HG03575 (cell line): ENCODE results near the gene STRBP.
"Not testable (repeated sequence)": the region's sequence is repeated elsewhere in the genome, so short reads cannot be mapped to it uniquely, and the experiment has no call there.

Experiments used
- ATAC-seq: cut with Tn5 transposase; IDR thresholded peaks from one replicate; pipeline ENCODE4 v1.9.1; 2021; ENCODE audit not compliant: unreplicated experiment, insufficient number of reproducible peaks, low FRiP score; ENCODE audit errors: extremely low read depth

STRBP gene

DNA sequence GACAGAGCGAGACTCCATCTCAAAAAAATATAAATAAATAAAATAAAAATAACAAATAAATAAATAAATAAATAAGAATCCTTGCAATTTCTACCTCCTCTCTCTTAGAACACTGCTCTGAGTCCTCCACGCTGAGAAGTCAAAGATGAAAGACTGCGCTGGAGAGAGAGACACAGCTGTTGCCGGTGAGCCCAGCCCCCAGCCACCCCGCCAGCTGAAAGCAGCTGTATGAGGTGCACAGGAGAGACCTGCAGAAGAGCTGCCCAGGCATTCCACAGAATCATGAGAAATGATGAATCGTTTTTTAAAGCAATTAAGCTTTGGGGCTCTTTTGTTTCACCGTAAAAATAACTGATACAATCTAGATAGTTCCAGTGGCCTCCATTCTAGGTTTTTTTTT is 16.3 kb upstream of the STRBP start:
- no peak for ATAC-seq

GRCh38 chr9:123283455-123283854 is 15.1 kb upstream of the STRBP start:
- no peak for ATAC-seq

DNA sequence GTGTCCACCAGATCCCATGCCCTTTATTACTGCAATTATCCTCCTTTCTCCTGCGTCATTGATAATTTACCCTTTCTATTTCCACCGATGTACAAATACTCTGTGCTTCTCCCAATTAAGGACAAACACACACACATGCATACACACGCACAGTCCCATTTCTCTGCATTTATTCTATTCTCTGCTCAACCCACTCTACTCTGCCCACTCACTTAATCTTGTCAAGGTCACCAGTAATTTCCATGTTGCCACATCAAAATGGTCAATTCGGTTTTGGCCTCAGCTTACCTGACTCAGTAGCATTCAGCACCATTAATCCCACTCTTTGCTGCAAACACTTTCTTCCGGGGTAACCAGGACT is 14.6 kb upstream of the STRBP start:
- no peak for ATAC-seq

GRCh38 chr9:123282362-123283047 is 14.1 kb upstream of the STRBP start:
- ATAC-seq: no peak

DNA sequence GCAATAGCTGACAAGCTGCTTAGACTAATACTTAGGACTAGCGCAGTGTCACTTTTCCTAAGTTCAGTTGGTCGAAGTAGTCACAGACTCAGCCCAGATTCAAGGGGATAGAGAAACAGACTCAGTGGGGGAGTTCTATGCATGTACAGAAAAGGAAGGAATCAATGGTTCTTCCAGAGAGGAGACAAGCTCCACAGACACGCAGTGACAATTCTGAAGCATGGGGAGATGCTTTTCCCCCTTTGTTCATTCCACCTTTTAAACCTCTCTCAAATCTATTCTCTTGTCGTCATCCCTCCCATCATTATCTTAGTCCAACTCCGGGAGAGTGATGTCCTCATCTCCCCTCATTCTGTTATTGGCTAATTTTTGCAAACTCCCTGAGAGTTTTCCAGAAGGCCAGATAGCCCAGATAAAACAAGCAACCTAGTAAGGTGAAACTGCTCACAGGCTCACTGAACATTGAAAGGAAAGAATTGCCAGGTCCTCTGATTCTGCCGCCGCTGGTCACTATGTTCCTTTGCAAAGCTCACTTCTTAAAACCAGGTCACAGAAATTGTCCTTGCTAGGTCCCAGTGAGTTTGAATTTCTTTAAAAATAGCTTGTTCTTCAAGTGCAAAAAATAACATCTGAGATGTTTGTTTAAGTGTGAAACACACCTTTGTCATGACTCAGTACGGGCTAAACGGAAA is 13.4 kb upstream of the STRBP start:
- no peak for ATAC-seq

- ATAC-seq: not testable (repeated sequence)
Measured at GRCh38 chr9:123278879-123279493, 10.6 kb upstream of the STRBP start.

GRCh38 chr9:123278361-123278760 is 10.0 kb upstream of the STRBP start:
- no peak for ATAC-seq

GRCh38 chr9:123276551-123276950 is 8.2 kb upstream of the STRBP start:
- ATAC-seq: no peak

GRCh38 chr9:123271133-123271532 is 2.7 kb upstream of the STRBP start:
- ATAC-seq: not testable (repeated sequence)

- no peak for ATAC-seq
Measured at GRCh38 chr9:123269281-123269680, 895 bp upstream of the STRBP start.

GRCh38 chr9:123268199-123268464 is 254 bp downstream of the STRBP start:
- no peak for ATAC-seq

DNA sequence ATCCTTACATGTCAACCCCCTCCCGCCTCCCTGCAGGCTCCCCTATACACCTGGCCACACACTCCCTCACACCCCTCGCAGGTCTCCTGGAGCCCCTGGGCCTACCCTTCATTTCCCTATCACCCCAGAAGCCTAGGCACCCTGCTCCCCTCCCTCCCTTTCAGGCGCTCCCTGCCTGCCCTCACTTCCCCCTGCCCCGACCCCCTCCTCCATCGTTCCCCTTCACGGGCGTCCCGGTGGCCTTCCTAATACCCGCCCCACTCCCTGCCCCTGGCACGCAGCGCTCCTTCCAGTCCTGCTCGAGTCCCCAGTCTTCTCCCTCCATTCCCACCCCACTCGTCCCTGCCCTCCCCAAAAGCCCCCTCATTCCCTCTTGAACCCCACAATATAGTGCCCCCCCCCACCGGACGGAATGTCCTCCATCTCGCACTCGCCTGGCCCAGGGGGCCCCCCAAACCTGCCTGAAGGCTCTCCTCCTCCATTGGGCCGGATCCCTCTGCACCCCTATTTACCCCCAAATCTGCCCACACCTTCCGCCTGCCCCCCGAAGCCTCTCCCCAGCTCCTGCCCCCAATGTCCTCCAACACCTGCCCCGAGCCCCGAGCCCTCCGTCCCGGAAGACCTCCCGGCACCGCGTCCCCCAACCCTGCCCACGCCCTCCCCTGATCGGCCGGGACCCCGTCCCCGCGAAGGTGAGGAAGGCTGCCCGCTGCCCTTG is 746 bp downstream of the STRBP start:
- ATAC-seq: no peak

- ATAC-seq: no peak
Measured at GRCh38 chr9:123266655-123267399, 1.6 kb downstream of the STRBP start.

DNA sequence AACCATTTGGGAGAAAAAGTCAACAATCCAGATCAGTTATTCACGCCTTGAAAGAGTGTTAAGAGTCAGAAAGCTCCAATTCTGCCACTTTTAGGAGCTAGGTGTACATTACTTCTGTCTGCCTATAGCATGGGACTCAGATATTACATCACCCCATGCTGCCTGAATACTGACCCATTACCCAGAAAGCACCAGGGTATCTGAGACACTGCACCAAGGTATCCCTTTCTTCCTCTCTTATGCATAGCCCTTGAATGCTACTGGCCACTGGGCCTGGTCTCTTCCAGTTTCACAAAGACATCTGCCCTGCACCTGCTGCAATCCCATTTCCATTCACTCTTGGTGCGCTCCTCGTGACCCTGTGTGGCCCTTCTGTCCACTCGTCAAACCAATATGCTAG is 2.6 kb downstream of the STRBP start:
- no peak for ATAC-seq

- ATAC-seq: no peak
Measured at GRCh38 chr9:123263227-123263626, 5.2 kb downstream of the STRBP start.

DNA sequence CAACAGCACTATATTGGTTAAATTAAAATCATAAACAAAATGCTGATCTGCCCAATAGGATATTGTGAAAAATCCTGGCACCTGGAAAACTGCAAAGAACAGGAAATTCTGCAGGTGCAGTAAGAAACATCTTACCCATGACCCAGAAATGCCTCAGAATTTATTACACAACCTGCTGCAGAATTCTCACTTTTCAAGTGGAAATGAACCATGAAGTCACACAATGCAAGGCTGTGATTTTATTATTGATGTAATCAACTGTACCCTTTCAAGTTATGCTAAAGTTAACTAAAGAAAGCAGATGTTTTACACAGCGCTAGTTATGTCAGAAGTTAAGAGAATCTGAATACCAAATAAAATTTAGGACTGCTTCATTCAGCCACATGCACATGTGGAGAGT is 6.0 kb downstream of the STRBP start:
- ATAC-seq: no peak

DNA sequence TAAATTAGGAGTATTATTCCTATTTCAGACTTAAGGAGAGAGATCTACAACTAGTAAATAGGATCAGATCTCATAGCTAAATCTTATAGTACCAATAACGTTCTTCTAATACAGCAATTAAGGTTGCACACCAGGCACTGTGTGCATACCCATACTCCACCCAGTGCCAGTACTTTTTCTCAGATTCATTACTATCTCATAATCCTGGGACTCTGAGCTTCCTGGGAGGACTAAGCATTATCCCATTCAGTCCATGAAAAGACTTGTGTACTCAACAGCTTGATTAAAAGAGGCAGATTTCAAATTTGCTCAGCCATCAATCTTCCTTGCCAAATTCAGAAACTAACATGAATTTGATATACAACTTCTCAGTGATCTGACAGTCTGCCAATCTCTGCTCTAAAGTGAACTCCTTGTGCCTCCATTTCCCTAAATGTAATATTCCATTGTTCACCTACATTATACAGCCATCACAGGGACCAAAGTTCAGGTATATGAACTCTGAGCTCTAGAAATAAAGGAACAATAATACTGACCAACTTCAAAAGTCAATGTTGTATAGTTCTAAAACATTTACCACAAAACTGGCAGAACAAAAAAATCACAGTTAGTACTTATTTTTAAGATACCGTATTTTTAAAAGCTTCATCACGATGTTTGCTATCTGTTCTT is 7.2 kb downstream of the STRBP start:
- ATAC-seq: no peak

GRCh38 chr9:123260340-123260739 is 8.0 kb downstream of the STRBP start:
- no peak for ATAC-seq

DNA sequence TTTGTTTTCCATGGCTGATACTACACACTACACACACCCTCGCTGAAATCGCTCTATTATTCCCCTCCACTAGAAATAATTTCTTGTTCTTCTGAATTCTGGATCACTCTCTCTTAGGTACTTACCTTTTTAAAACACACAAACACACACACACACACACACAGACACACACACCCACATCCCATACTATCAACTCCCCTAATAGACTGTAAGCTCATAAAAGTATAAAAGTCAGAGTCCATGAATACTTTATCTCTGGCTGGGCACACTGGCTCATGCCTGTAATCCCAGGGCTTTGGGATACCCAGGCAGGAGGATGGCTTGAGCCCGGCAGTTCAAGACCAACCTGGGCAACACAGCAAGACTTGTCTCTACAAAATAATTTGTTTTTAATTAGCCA is 11.1 kb downstream of the STRBP start:
- no peak for ATAC-seq
